ENCODE measurements around the gene MYO16. TPM values are rescaled to one million over a fixed set of nuclear protein-coding genes. Genes with fewer than 3 reads are reported as not detected.

MYO16 gene
- total RNA-seq, 1 experiment from 2014 or later: not detected

GRCh38 chr13:108830916-108831315 lies 201.5 kb downstream of the MYO16 start:
- peaks cover 11 to 24% (median 12%) of the 10 kb centered on the region in 3 experiments; a peak in 6 of 7 replicates for H3K36me3 Mint-ChIP-seq (ENCODE audit: insufficient read depth in 1 of 3, low read depth in 3 of 3)
- no peak for TF ChIP-seq CTCF (conservative IDR thresholded peaks at IDR 0.05)

More at GRCh38 chr13:108830916-108831315, 201.5 kb downstream of the MYO16 start:
- Histone ChIP-seq H3K56ac (ENCODE audit: insufficient read length, low read depth, low read length) (no peak overlapping the region), H3K4ac (ENCODE audit: low read depth, low read length) (no peak overlapping the region), H4K91ac (ENCODE audit: insufficient read length, low read depth, low read length) (no peak overlapping the region), H2BK20ac (ENCODE audit: low read depth, low read length, poor library complexity, severe bottlenecking) (no peak overlapping the region), H3K18ac (ENCODE audit: insufficient read length, low read depth, low read length) (no peak overlapping the region), H3K9ac (ENCODE audit: extremely low read depth, insufficient read length, low read length) (no peak overlapping the region), H4K8ac (replicated peaks; ENCODE audit: insufficient read length, low read depth, low read length) (no peak overlapping the region), H3K79me2 (ENCODE audit: insufficient read depth, low read length) (no peaks in the 10 kb centered on the region), H3K27ac (ENCODE audit: insufficient read length, low read depth, low read length) (no peak overlapping the region), H3K23ac (ENCODE audit: insufficient read length, low read depth, low read length) (no peak overlapping the region), H4K5ac (ENCODE audit: insufficient read length, low read depth, low read length) (no peak overlapping the region), H3K79me1 (ENCODE audit: insufficient read depth, low read depth, low read length, poor library complexity, severe bottlenecking) (no peaks in the 10 kb centered on the region), H3K14ac (ENCODE audit: insufficient read depth, low read length) (no peak overlapping the region), H3K23me2 (ENCODE audit: insufficient read length, low read depth, low read length, poor library complexity, severe bottlenecking) (no peaks in the 10 kb centered on the region), H2BK5ac (ENCODE audit: insufficient read length, low read length) (no peak overlapping the region), H2BK15ac (ENCODE audit: low read depth, low read length) (no peak overlapping the region), H2BK120ac (ENCODE audit: low read depth, low read length, poor library complexity, severe bottlenecking) (no peak overlapping the region), H3K9me3 (ENCODE audit: control insufficient read depth, low read depth, low read length) (peaks cover 7% of the 10 kb centered on the region), H3K27me3 (ENCODE audit: insufficient read depth, low read length) (no peaks in the 10 kb centered on the region), H2AK5ac (ENCODE audit: insufficient read length, low read length) (no peak overlapping the region), H2BK12ac (ENCODE audit: insufficient read length, low read depth, low read length) (no peak overlapping the region), H3T11ph (ENCODE audit: low read length) (no peak overlapping the region), H4K20me1 (ENCODE audit: control insufficient read depth, insufficient read depth, insufficient read length) (no peaks in the 10 kb centered on the region), H3K4me2 (ENCODE audit: insufficient read depth, insufficient read length, low read length) (no peak overlapping the region), H3K4me1 (ENCODE audit: insufficient read depth, low read length) (no peaks in the 10 kb centered on the region), H2AFZ (ENCODE audit: low read length) (no peak overlapping the region)
- Mint-ChIP-seq H3K27me3 (ENCODE audit: low read depth) (no peaks in the 10 kb centered on the region), H3K9me3 (peaks cover 21 to 31% of the 10 kb centered on the region in 2 experiments), H3K27ac (no peak overlapping the region), H3K4me3 (no peak overlapping the region), H3K4me1 (peaks cover 5 to 7% of the 10 kb centered on the region in 2 experiments; a peak in 2 of 4 replicates)
- no peak for DNase-seq
- no CpG with 5 or more reads among the region's 3 CpGs for WGBS (ENCODE audit: extremely low coverage, insufficient read length, low lambda C conversion rate)
